ENCODE results near the gene SPEF2. TPM values are rescaled to one million over a fixed set of nuclear protein-coding genes. Genes with fewer than 3 reads are reported as not detected.

Gene SPEF2, protein sequence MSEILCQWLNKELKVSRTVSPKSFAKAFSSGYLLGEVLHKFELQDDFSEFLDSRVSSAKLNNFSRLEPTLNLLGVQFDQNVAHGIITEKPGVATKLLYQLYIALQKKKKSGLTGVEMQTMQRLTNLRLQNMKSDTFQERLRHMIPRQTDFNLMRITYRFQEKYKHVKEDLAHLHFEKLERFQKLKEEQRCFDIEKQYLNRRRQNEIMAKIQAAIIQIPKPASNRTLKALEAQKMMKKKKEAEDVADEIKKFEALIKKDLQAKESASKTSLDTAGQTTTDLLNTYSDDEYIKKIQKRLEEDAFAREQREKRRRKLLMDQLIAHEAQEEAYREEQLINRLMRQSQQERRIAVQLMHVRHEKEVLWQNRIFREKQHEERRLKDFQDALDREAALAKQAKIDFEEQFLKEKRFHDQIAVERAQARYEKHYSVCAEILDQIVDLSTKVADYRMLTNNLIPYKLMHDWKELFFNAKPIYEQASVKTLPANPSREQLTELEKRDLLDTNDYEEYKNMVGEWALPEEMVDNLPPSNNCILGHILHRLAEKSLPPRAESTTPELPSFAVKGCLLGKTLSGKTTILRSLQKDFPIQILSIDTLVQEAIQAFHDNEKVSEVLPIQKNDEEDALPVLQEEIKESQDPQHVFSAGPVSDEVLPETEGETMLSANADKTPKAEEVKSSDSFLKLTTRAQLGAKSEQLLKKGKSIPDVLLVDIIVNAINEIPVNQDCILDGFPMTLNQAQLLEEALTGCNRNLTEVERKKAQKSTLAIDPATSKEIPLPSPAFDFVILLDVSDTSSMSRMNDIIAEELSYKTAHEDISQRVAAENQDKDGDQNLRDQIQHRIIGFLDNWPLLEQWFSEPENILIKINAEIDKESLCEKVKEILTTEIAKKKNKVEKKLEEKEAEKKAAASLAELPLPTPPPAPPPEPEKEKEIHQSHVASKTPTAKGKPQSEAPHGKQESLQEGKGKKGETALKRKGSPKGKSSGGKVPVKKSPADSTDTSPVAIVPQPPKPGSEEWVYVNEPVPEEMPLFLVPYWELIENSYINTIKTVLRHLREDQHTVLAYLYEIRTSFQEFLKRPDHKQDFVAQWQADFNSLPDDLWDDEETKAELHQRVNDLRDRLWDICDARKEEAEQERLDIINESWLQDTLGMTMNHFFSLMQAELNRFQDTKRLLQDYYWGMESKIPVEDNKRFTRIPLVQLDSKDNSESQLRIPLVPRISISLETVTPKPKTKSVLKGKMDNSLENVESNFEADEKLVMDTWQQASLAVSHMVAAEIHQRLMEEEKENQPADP (N-terminal part only)
- 1.9 and 5.1 TPM in 2 replicates for total RNA-seq

GRCh38 chr5:35617435-35618303, at the start of gene SPEF2:
TSS of gene SPEF2 (plus strand) at chr5:35617863. CDS start at chr5:35617998, 135 bp downstream.

DNA sequence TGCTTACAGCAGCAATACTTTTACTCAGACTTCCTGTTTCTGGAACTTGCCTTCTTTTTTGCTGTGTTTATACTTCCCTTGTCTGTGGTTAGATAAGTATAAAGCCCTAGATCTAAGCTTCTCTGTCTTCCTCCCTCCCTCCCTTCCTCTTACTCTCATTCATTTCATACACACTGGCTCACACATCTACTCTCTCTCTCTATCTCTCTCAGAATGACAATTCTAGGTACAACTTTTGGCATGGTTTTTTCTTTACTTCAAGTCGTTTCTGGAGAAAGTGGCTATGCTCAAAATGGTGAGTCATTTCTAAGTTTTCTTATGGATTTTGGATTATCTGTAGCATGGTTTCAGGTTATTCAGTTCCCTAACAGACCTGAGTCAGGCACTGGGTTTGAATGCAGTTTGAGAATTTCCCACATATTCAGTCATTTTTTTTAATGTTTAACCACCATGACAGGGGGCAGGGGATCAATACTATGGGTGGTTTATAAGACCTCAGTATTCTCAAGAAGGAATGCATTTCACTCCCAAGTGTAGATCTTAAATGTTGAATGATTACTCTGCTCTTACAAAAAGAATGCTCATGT, 239.2 kb downstream of the SPEF2 start, which contains the start of gene IL7R:
Gene IL7R (plus strand): TSS at position 127 of the 587 bp plus-strand sequence. CDS start 87 bp downstream, at position 214.

Other genes with a start within 250 kb of the SPEF2 start
- gene IL7R, start 239.0 kb downstream of the SPEF2 start, total RNA-seq, result 2.3 and 13.2 TPM in 2 replicates